22Rv1 (cell line): ENCODE results near the gene RFX3.

Experiments
- ZFX ChIP-seq: fragments of 450-650 bp; IDR thresholded peaks from 2 replicates; pipeline ENCODE4 v1.6.1; 2017; ENCODE audit warnings: antibody characterized with exemption, borderline replicate concordance
- TF ChIP-seq, protein P1 (sequence below): fragments of 450-650 bp; IDR thresholded peaks from 2 replicates; pipeline ENCODE4 v1.5.1; 2017; ENCODE audit warnings: mild to moderate bottlenecking

DNA sequence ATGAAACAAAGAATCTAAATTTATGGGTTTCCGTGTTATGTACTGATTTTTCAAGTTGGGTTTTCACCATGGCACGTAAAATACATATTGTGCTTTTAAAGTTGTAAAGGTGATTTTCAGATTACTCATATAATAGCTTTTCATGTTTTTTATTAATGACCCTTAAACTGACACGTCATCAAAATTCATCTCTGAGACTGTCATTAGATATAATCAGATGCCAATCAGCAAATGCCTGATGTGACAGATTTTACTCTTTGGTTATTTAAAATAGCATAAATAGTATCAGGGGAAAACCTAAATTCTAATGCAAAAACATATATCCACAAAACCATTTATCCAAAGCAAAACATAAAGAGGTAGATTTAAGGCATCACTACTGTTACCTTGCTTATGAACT, 11.0 kb downstream of the RFX3 start:
- TF ChIP-seq ZFX = no peak
- TF ChIP-seq, protein P1, sequence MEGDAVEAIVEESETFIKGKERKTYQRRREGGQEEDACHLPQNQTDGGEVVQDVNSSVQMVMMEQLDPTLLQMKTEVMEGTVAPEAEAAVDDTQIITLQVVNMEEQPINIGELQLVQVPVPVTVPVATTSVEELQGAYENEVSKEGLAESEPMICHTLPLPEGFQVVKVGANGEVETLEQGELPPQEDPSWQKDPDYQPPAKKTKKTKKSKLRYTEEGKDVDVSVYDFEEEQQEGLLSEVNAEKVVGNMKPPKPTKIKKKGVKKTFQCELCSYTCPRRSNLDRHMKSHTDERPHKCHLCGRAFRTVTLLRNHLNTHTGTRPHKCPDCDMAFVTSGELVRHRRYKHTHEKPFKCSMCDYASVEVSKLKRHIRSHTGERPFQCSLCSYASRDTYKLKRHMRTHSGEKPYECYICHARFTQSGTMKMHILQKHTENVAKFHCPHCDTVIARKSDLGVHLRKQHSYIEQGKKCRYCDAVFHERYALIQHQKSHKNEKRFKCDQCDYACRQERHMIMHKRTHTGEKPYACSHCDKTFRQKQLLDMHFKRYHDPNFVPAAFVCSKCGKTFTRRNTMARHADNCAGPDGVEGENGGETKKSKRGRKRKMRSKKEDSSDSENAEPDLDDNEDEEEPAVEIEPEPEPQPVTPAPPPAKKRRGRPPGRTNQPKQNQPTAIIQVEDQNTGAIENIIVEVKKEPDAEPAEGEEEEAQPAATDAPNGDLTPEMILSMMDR = no peak
